Neural progenitor cell (in vitro differentiated cells): ENCODE measurements around the gene TRIM73. TPM values are rescaled to one million over a fixed set of nuclear protein-coding genes. Genes with fewer than 3 reads are reported as not detected.
"Not testable (repeated sequence)": the region's sequence is repeated elsewhere in the genome, so short reads cannot be mapped to it uniquely, and the experiment has no call there.

Source experiments
- DNase-seq: peaks from one replicate; pipeline ENCODE4 v3.0.0-alpha.2; 2016; ENCODE audit warnings: low spot score
- H2AFZ ChIP-seq: fragments of 200-600 bp; sonication (generic); replicated peaks from 2 replicates; pipeline ENCODE4 v1.6.1; 2016; ENCODE audit warnings: antibody characterized with exemption
- H3F3A ChIP-seq: fragments of 200-600 bp; sonication (generic); 2 replicates; pipeline ENCODE4 v1.6.1; 2016; ENCODE audit warnings: antibody characterized with exemption, low read depth
- H3K27ac ChIP-seq: fragments of 200-600 bp; sonication (generic); 2 replicates; pipeline ENCODE4 v1.5.1; 2016; ENCODE audit warnings: mild to moderate bottlenecking
- H3K27me3 ChIP-seq: fragments of 200-600 bp; sonication (generic); 2 replicates; pipeline ENCODE4 v1.6.1; 2016; ENCODE audit warnings: mild to moderate bottlenecking, moderate library complexity
- H3K36me3 ChIP-seq: fragments of 200-600 bp; sonication (generic); 2 replicates; pipeline ENCODE4 v1.5.1; 2016
- H3K4me1 ChIP-seq: fragments of 200-600 bp; sonication (generic); 2 replicates; pipeline ENCODE4 v1.6.1; 2016; ENCODE audit warnings: mixed run types
- H3K4me2 ChIP-seq: fragments of 200-600 bp; sonication (generic); 2 replicates; pipeline ENCODE4 v1.6.1; 2016
- H3K4me3 ChIP-seq: fragments of 200-600 bp; sonication (generic); 2 replicates; pipeline ENCODE4 v1.5.1; 2016
- H3K79me2 ChIP-seq: fragments of 200-600 bp; sonication (generic); 2 replicates; pipeline ENCODE4 v1.6.1; 2016; ENCODE audit warnings: low read depth
- H3K9ac ChIP-seq: fragments of 200-600 bp; sonication (generic); 2 replicates; pipeline ENCODE4 v1.6.1; 2016
- H3K9me3 ChIP-seq: fragments of 200-600 bp; sonication (generic); 2 replicates; pipeline ENCODE4 v1.5.1; 2016; ENCODE audit warnings: low read depth
- H4K20me1 ChIP-seq: fragments of 200-600 bp; sonication (generic); 2 replicates; pipeline ENCODE4 v1.6.1; 2016; ENCODE audit warnings: low read depth
- H3K27ac Mint-ChIP-seq: 3 replicates; pipeline ENCODE4 v1.8.0; 2021; ENCODE audit warnings: mixed read lengths
- H3K27me3 Mint-ChIP-seq: 2 replicates; pipeline ENCODE4 v1.8.0; 2022; ENCODE audit warnings: low read depth, mild to moderate bottlenecking, inconsistent platforms, moderate library complexity, mixed read lengths; ENCODE audit not compliant: insufficient read depth
- H3K36me3 Mint-ChIP-seq: 3 replicates; pipeline ENCODE4 v1.8.0; 2021; ENCODE audit warnings: mixed read lengths
- H3K4me1 Mint-ChIP-seq: 3 replicates; pipeline ENCODE4 v1.8.0; 2021; ENCODE audit warnings: mixed read lengths
- H3K4me3 Mint-ChIP-seq: 3 replicates; pipeline ENCODE4 v1.8.0; 2021; ENCODE audit warnings: mild to moderate bottlenecking, moderate library complexity, mixed read lengths
- H3K9me3 Mint-ChIP-seq: 3 replicates; pipeline ENCODE4 v1.8.0; 2020; ENCODE audit warnings: mixed read lengths
- total RNA-seq: library from RNA; depleted of rRNA; stranded (reverse); fragments of >200 nt; gene quantifications from 2 replicates; pipeline ENCODE4 v1.2.3, GENCODE V29; 2015; ENCODE audit warnings: low replicate concordance

TRIM73 gene
- total RNA-seq, 1 donor from 2014 or later, result 0.17 TPM

- not testable (repeated sequence) for H3K4me2 ChIP-seq, H2AFZ ChIP-seq, H3K4me3 ChIP-seq, H4K20me1 ChIP-seq, H3K9me3 Mint-ChIP-seq, H3K79me2 ChIP-seq, H3K9ac ChIP-seq, H3K36me3 Mint-ChIP-seq, H3K9me3 ChIP-seq, H3K36me3 ChIP-seq, H3K27ac ChIP-seq, H3K27me3 ChIP-seq, H3K27me3 Mint-ChIP-seq, H3F3A ChIP-seq, DNase-seq, H3K4me1 Mint-ChIP-seq, H3K27ac Mint-ChIP-seq, H3K4me3 Mint-ChIP-seq, H3K4me1 ChIP-seq
Observed at GRCh38 chr7:75393194-75393593, 2.2 kb upstream of the TRIM73 start.

GRCh38 chr7:75397865-75398264, 2.4 kb downstream of the TRIM73 start:
- not testable (repeated sequence) for H3K27ac ChIP-seq, H3K9ac ChIP-seq, H3K9me3 ChIP-seq, H3K4me1 ChIP-seq, H3K4me3 ChIP-seq, H3F3A ChIP-seq, H4K20me1 ChIP-seq, H3K9me3 Mint-ChIP-seq, H3K4me3 Mint-ChIP-seq, H3K36me3 ChIP-seq, H3K4me2 ChIP-seq, H3K36me3 Mint-ChIP-seq, H3K27me3 Mint-ChIP-seq, H3K4me1 Mint-ChIP-seq, DNase-seq, H3K27me3 ChIP-seq, H3K79me2 ChIP-seq, H3K27ac Mint-ChIP-seq, H2AFZ ChIP-seq

GRCh38 chr7:75398771-75399700, 3.6 kb downstream of the TRIM73 start:
- H3K36me3 Mint-ChIP-seq, H3K9ac ChIP-seq, H3K27me3 ChIP-seq, H3K4me2 ChIP-seq, H3K4me1 Mint-ChIP-seq, H2AFZ ChIP-seq, H4K20me1 ChIP-seq, H3K27ac ChIP-seq, H3F3A ChIP-seq, H3K9me3 ChIP-seq, H3K27me3 Mint-ChIP-seq, H3K4me3 ChIP-seq, H3K27ac Mint-ChIP-seq, DNase-seq, H3K9me3 Mint-ChIP-seq, H3K79me2 ChIP-seq, H3K4me1 ChIP-seq, H3K36me3 ChIP-seq, H3K4me3 Mint-ChIP-seq: not testable (repeated sequence)

- not testable (repeated sequence) for H3K4me3 Mint-ChIP-seq, H3K9ac ChIP-seq, H2AFZ ChIP-seq, H3K4me1 ChIP-seq, H3K4me1 Mint-ChIP-seq, H4K20me1 ChIP-seq, H3K27me3 Mint-ChIP-seq, H3K36me3 ChIP-seq, H3K27ac Mint-ChIP-seq, H3K9me3 Mint-ChIP-seq, H3K36me3 Mint-ChIP-seq, H3K9me3 ChIP-seq, H3K4me2 ChIP-seq, H3K27ac ChIP-seq, H3K79me2 ChIP-seq, DNase-seq, H3K27me3 ChIP-seq, H3K4me3 ChIP-seq, H3F3A ChIP-seq
Observed at GRCh38 chr7:75400575-75400974, 5.1 kb downstream of the TRIM73 start.

- not testable (repeated sequence) for H3K4me1 Mint-ChIP-seq, H2AFZ ChIP-seq, H3K4me1 ChIP-seq, H4K20me1 ChIP-seq, H3K27ac ChIP-seq, DNase-seq, H3K27me3 Mint-ChIP-seq, H3K4me2 ChIP-seq, H3K9me3 Mint-ChIP-seq, H3K9ac ChIP-seq, H3K4me3 Mint-ChIP-seq, H3K36me3 ChIP-seq, H3K36me3 Mint-ChIP-seq, H3K27ac Mint-ChIP-seq, H3K27me3 ChIP-seq, H3K79me2 ChIP-seq, H3F3A ChIP-seq, H3K4me3 ChIP-seq, H3K9me3 ChIP-seq
Observed at GRCh38 chr7:75403455-75404443, 8.3 kb downstream of the TRIM73 start.

GRCh38 chr7:75404663-75405062, 9.2 kb downstream of the TRIM73 start:
- H3K4me2 ChIP-seq, H3K4me3 Mint-ChIP-seq, H4K20me1 ChIP-seq, H3F3A ChIP-seq, H3K27me3 Mint-ChIP-seq, H3K9ac ChIP-seq, H3K27me3 ChIP-seq, H3K4me3 ChIP-seq, H3K27ac ChIP-seq, H3K9me3 Mint-ChIP-seq, H3K9me3 ChIP-seq, H3K4me1 Mint-ChIP-seq, DNase-seq, H3K36me3 ChIP-seq, H3K79me2 ChIP-seq, H3K4me1 ChIP-seq, H3K36me3 Mint-ChIP-seq, H3K27ac Mint-ChIP-seq, H2AFZ ChIP-seq: not testable (repeated sequence)

GRCh38 chr7:75409880-75410822, 14.7 kb downstream of the TRIM73 start:
- H3F3A ChIP-seq, H3K9me3 Mint-ChIP-seq, H3K27ac Mint-ChIP-seq, H3K4me1 Mint-ChIP-seq, H2AFZ ChIP-seq, H3K36me3 ChIP-seq, H3K9ac ChIP-seq, H3K27me3 Mint-ChIP-seq, DNase-seq, H4K20me1 ChIP-seq, H3K27ac ChIP-seq, H3K27me3 ChIP-seq, H3K9me3 ChIP-seq, H3K4me2 ChIP-seq, H3K79me2 ChIP-seq, H3K36me3 Mint-ChIP-seq, H3K4me1 ChIP-seq: not testable (repeated sequence)
- peak overlapping the region; percentile 39 for H3K4me3 ChIP-seq
- peak overlapping the region; percentile 81 for H3K4me3 Mint-ChIP-seq
